Left ventricle myocardium inferior (tissue), 1 donor: ENCODE measurements around the gene DOCK10. TPM values are rescaled to one million over a fixed set of nuclear protein-coding genes. Genes with fewer than 3 reads are reported as not detected.

Experiments used
- DNase-seq: peaks from one replicate; pipeline ENCODE4 v3.0.0-alpha.2; 2020
- H3K27ac ChIP-seq: fragments of 200-600 bp; replicated peaks from 2 replicates; pipeline ENCODE4 v1.8.0; 2021
- H3K27me3 ChIP-seq: fragments of 200-600 bp; 2 replicates; pipeline ENCODE4 v1.8.0; 2021; ENCODE audit warnings: low read depth
- H3K36me3 ChIP-seq: fragments of 200-600 bp; 2 replicates; pipeline ENCODE4 v1.8.0; 2021
- H3K4me1 ChIP-seq: fragments of 200-600 bp; 2 replicates; pipeline ENCODE4 v1.8.0; 2021
- H3K4me3 ChIP-seq: fragments of 200-600 bp; 2 replicates; pipeline ENCODE4 v1.8.0; 2021; ENCODE audit warnings: mild to moderate bottlenecking, moderate library complexity
- H3K9me3 ChIP-seq: fragments of 200-600 bp; replicated peaks from 2 replicates; pipeline ENCODE4 v1.8.0; 2021
- intact Hi-C: fragments of 100-400 bp; cut with micrococcal nuclease; formaldehyde crosslinking; loops from one replicate; pipeline ENCODE4 v1.11.0; 2022
- total RNA-seq: library from RNA; stranded (reverse); fragmentation: NEBNext Ultra II Directional; extraction: Animal tissue kit (Norgen Biotek cat#: 25700); gene quantifications from one replicate; pipeline ENCODE4 v1.2.1, GENCODE V29; 2021
- TF ChIP-seq, protein P1 (sequence below): fragments of 200-600 bp; IDR thresholded peaks from 2 replicates; pipeline ENCODE4 v1.8.0; 2021; ENCODE audit warnings: antibody characterized with exemption, mild to moderate bottlenecking, borderline replicate concordance
- donor health status: DM: no; HTN: yes; CAD: no; lungs with severe emphysema.

DOCK10 gene
- total RNA-seq, 1 donor from 2014 or later: 1.6 TPM

DNA sequence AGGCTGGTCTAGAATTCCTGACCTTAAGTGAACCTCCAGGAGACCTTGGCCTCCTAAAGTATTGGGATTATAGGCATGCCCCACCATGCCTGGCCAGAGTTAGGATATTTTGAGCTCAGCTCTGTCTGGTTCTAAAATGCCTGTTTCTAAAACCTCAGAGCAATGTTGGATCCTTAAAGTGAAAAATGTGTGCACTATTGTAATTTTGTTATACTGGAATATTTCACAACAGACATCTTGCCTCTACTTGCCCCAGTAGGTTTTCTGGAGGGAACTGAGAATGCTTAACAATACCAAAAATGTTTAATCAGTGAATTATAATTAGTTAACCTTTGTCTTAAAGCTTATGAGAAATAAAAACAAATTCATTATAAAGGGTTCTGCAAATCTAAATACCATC, 181.5 kb downstream of the DOCK10 start:
- TF ChIP-seq, protein P1, sequence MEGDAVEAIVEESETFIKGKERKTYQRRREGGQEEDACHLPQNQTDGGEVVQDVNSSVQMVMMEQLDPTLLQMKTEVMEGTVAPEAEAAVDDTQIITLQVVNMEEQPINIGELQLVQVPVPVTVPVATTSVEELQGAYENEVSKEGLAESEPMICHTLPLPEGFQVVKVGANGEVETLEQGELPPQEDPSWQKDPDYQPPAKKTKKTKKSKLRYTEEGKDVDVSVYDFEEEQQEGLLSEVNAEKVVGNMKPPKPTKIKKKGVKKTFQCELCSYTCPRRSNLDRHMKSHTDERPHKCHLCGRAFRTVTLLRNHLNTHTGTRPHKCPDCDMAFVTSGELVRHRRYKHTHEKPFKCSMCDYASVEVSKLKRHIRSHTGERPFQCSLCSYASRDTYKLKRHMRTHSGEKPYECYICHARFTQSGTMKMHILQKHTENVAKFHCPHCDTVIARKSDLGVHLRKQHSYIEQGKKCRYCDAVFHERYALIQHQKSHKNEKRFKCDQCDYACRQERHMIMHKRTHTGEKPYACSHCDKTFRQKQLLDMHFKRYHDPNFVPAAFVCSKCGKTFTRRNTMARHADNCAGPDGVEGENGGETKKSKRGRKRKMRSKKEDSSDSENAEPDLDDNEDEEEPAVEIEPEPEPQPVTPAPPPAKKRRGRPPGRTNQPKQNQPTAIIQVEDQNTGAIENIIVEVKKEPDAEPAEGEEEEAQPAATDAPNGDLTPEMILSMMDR: no peak
- DNase-seq: no peak
- H3K36me3 ChIP-seq: no peaks in the 10 kb centered on the region
- no peak overlapping the region for H3K4me3 ChIP-seq
- intact Hi-C loops: no loop called here
- H3K27ac ChIP-seq: no peak overlapping the region
- H3K27me3 ChIP-seq: no peaks in the 10 kb centered on the region
- H3K9me3 ChIP-seq: no peaks in the 10 kb centered on the region
- H3K4me1 ChIP-seq: no peaks in the 10 kb centered on the region

DNA sequence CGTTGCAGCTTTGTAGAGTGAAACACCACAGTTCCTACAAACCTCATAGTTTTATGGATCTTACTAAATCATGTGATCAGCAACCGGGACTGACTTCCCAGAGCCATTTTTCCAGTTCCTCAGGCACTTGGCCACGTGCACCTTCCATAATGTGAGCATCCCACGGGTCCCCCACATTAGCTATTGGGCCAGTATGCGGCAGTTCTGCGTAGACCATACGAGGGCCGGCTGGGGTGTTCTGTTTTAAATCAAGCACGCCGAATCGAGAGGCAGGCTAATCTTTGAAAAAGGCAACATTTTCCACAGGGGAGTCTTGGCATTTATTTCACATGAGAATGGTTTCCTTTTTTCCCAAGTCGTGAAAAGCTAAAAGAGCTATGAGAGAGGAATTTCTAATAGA, 190.5 kb downstream of the DOCK10 start:
- Histone ChIP-seq H3K9me3 (no peaks in the 10 kb centered on the region), H3K36me3 (no peaks in the 10 kb centered on the region), H3K4me1 (no peaks in the 10 kb centered on the region), H3K27me3 (no peaks in the 10 kb centered on the region), H3K4me3 (no peak overlapping the region), H3K27ac (no peak overlapping the region)
- no peak for DNase-seq
- intact Hi-C loops: no loop called here
- TF ChIP-seq, protein P1: no peak

DNA sequence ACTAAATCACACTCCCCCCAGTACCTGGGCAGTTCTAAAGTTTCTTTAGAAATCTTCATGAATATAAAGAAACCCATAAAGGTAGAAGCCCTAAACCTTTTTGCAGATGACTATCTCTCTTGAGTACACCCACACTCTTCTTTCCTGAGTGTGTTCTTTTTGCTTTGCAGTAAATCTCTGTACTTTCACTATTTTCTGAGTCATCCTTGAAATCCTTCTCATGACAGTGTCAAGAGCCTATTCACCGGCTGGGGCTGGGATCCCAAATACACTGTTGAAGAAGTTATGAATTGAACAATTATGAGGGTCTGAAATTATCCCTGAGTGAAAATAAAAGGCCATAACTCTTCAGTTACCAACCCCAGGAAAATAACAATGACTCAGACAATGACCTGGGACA, 192.2 kb downstream of the DOCK10 start:
- Histone ChIP-seq H3K4me3 (no peak overlapping the region), H3K27me3 (no peaks in the 10 kb centered on the region), H3K9me3 (no peaks in the 10 kb centered on the region), H3K36me3 (no peaks in the 10 kb centered on the region), H3K27ac (no peak overlapping the region), H3K4me1 (no peaks in the 10 kb centered on the region)
- DNase-seq: no peak
- TF ChIP-seq, protein P1: no peak
- intact Hi-C loops: no loop called here

DNA sequence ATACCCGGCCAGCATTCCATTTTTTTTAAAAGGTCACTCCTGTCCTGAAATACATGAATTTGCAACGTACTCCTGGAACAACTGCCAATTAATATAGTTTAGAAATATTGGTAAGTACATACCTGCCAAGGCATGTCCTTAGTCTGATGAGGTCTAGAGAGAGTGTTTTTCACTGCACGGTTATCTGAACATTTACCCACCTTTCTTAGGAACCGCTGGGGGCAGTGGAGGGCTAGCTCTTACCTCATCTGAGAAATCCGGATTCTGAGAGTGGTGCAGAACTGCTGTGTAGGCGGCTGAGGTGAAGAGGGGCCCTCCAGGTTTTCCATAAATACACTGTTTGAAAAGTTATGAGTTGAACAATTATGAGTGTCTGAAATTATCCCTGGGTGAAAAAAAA, 193.0 kb downstream of the DOCK10 start:
- no peaks in the 10 kb centered on the region for H3K27me3 ChIP-seq
- no peaks in the 10 kb centered on the region for H3K4me1 ChIP-seq
- no peak overlapping the region for H3K4me3 ChIP-seq
- intact Hi-C loops: no loop called here
- no peaks in the 10 kb centered on the region for H3K9me3 ChIP-seq
- H3K27ac ChIP-seq: no peak overlapping the region
- H3K36me3 ChIP-seq: no peaks in the 10 kb centered on the region
- DNase-seq: no peak
- TF ChIP-seq, protein P1: no peak

DNA sequence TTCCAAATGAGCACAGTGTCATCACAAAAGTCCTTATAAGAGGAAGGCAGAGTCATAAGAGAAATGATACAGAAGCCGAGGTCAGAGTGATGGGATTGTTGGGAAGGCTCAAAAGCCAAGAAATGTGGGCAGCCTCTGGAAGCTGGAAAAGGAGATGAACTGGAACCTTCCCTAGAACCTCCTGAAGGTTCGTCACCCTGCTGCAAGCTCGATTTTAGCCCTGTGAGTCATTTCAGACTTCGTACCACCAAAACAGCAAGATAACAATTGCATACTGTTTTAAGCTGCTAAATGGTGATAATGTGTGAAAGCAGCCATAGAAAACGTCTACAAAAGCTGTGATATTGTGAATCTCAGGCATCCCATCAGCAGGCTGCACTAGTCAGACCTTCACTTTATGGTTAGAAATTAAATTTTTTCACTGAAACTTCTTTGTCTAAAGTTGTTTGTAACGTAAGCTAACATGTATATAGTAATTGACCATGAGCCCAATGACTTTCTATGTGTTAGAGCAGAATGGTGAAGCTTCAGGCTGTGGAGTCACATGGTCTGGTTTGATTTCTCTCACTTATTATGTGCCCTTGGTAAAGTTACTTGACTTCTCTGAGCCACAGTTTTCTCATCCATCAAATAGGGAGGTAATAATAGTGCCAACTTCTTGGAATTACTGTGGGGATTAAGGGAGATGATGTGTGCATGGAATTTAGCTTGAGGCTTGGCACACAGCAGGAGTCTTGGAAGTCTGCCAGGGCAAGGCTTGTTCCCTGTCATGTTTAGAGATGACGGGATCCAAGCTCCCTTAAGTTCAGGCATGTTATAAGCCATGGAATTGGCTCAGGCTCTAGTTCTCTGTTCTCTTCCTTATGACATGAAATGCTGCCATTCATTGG, 194.1 kb downstream of the DOCK10 start:
- TF ChIP-seq, protein P1: no peak
- intact Hi-C loops: no loop called here
- no peak overlapping the region for H3K27ac ChIP-seq
- H3K36me3 ChIP-seq: no peaks in the 10 kb centered on the region
- no peaks in the 10 kb centered on the region for H3K27me3 ChIP-seq
- H3K4me3 ChIP-seq: no peak overlapping the region
- H3K9me3 ChIP-seq: no peaks in the 10 kb centered on the region
- no peaks in the 10 kb centered on the region for H3K4me1 ChIP-seq
- DNase-seq: peak; percentile 19
